ENCODE measurements around the gene SLC37A2.

GRCh38 chr11:125136001-125136400, 72.9 kb downstream of the SLC37A2 start:
- TF ChIP-seq, protein P1, sequence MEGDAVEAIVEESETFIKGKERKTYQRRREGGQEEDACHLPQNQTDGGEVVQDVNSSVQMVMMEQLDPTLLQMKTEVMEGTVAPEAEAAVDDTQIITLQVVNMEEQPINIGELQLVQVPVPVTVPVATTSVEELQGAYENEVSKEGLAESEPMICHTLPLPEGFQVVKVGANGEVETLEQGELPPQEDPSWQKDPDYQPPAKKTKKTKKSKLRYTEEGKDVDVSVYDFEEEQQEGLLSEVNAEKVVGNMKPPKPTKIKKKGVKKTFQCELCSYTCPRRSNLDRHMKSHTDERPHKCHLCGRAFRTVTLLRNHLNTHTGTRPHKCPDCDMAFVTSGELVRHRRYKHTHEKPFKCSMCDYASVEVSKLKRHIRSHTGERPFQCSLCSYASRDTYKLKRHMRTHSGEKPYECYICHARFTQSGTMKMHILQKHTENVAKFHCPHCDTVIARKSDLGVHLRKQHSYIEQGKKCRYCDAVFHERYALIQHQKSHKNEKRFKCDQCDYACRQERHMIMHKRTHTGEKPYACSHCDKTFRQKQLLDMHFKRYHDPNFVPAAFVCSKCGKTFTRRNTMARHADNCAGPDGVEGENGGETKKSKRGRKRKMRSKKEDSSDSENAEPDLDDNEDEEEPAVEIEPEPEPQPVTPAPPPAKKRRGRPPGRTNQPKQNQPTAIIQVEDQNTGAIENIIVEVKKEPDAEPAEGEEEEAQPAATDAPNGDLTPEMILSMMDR (conservative IDR thresholded peaks at IDR 0.05; ENCODE audit: low read length) = no peak
- TF ChIP-seq EZH2phosphoT487 (IDR thresholded peaks at IDR 0.05; ENCODE audit: borderline replicate concordance) = no peak

Data from Loucy (cell line).